GM23248 (cell line): ENCODE measurements around the gene PLXDC2. TPM values are rescaled to one million over a fixed set of nuclear protein-coding genes. Genes with fewer than 3 reads are reported as not detected.

ENCODE experiments used
- DNase-seq: peaks from one replicate; pipeline ENCODE4 v3.0.0-alpha.2; 2015
- H2AFZ ChIP-seq: fragments of 200-600 bp; sonication (generic); 2 replicates; pipeline ENCODE4 v1.6.1; 2016; ENCODE audit warnings: antibody characterized with exemption
- H3F3A ChIP-seq: fragments of 200-600 bp; sonication (generic); 2 replicates; pipeline ENCODE4 v1.6.1; 2016; ENCODE audit warnings: mild to moderate bottlenecking, antibody characterized with exemption, mixed run types; ENCODE audit not compliant: insufficient read depth
- H3K27ac ChIP-seq: fragments of 200-600 bp; sonication (generic); 2 replicates; pipeline ENCODE4 v1.5.1; 2016; ENCODE audit warnings: mild to moderate bottlenecking
- H3K27me3 ChIP-seq: fragments of 200-600 bp; sonication (generic); replicated peaks from 2 replicates; pipeline ENCODE4 v1.6.1; 2016; ENCODE audit warnings: mild to moderate bottlenecking; ENCODE audit not compliant: insufficient read depth
- H3K36me3 ChIP-seq: fragments of 200-600 bp; sonication (generic); 2 replicates; pipeline ENCODE4 v1.6.1; 2016; ENCODE audit warnings: low read depth, mild to moderate bottlenecking
- H3K4me1 ChIP-seq: fragments of 200-600 bp; sonication (generic); 2 replicates; pipeline ENCODE4 v1.6.1; 2016; ENCODE audit warnings: mild to moderate bottlenecking; ENCODE audit not compliant: insufficient read depth
- H3K4me2 ChIP-seq: fragments of 200-600 bp; sonication (generic); one replicate; pipeline ENCODE4 v1.6.1; 2016; ENCODE audit warnings: mild to moderate bottlenecking; ENCODE audit not compliant: unreplicated experiment
- H3K4me3 ChIP-seq: fragments of 200-600 bp; sonication (generic); 2 replicates; pipeline ENCODE4 v1.5.1; 2016; ENCODE audit warnings: mild to moderate bottlenecking
- H3K79me2 ChIP-seq: fragments of 200-600 bp; sonication (generic); 2 replicates; pipeline ENCODE4 v1.6.1; 2016; ENCODE audit warnings: mild to moderate bottlenecking; ENCODE audit not compliant: insufficient read depth
- H3K9ac ChIP-seq: fragments of 200-600 bp; sonication (generic); 2 replicates; pipeline ENCODE4 v1.6.1; 2016; ENCODE audit warnings: mild to moderate bottlenecking
- H3K9me2 ChIP-seq: fragments of 200-600 bp; sonication (generic); 2 replicates; pipeline ENCODE4 v1.6.1; 2016; ENCODE audit warnings: mixed run types, mild to moderate bottlenecking, moderate library complexity; ENCODE audit not compliant: insufficient read depth
- H3K9me3 ChIP-seq: fragments of 200-600 bp; sonication (generic); one replicate; pipeline ENCODE4 v1.6.1; 2017; ENCODE audit warnings: low read depth
- H4K20me1 ChIP-seq: fragments of 200-600 bp; sonication (generic); 2 replicates; pipeline ENCODE4 v1.6.0; 2016; ENCODE audit not compliant: insufficient read depth
- EZH2 ChIP-seq: fragments of 200-600 bp; sonication (generic); IDR thresholded peaks from 2 replicates; pipeline ENCODE4 v1.6.1; 2018; ENCODE audit warnings: antibody characterized with exemption, mild to moderate bottlenecking; ENCODE audit not compliant: insufficient read depth, poor library complexity, severe bottlenecking
- EZH2phosphoT487 ChIP-seq: fragments of 200-600 bp; sonication (generic); IDR thresholded peaks from 2 replicates; pipeline ENCODE4 v1.6.1; 2018; ENCODE audit warnings: antibody characterized with exemption, moderate library complexity, mild to moderate bottlenecking, low read depth; ENCODE audit not compliant: insufficient read depth
- WGBS, 2 experiments: methylation state at CpG; one replicate each; pipeline ENCODE4 v1.1.6; 2015 to 2017; ENCODE audit warnings: low lambda C conversion rate in 2 of 2, low coverage in 1 of 2; ENCODE audit errors: missing lambda C conversion rate in 2 of 2; 5-methylcytosine and 5-hydroxymethylcytosine counted together
- in situ Hi-C: fragments of 300-500 bp; cut with MboI; formaldehyde crosslinking; loops from 2 replicates; pipeline ENCODE4 v1.15.0; 2020
- polyA plus RNA-seq: library from polyadenylated mRNA; unstranded; fragments of >200 nt; fragmentation: Nextera tagmentation; extraction: Ambion mirVana; gene quantifications from 2 replicates; pipeline ENCODE4 v1.2.1, GENCODE V29; 2016
- total RNA-seq: library from RNA; depleted of rRNA; stranded (reverse); fragments of >200 nt; shearing (Covaris generic); gene quantifications from 2 replicates; pipeline ENCODE4 v1.2.3, GENCODE V29; 2014

PLXDC2 gene
- total and polyA plus RNA-seq, 2 experiments from 2014 or later, result 0.81 to 2.3 TPM

- H3K36me3 ChIP-seq, result no peaks in the 10 kb centered on the region
- no peak overlapping the region for H3K27ac ChIP-seq
- H3K4me2 ChIP-seq, result no peak overlapping the region
- H2AFZ ChIP-seq, result no peak overlapping the region
- no peak overlapping the region for H3K9ac ChIP-seq
- in situ Hi-C loops, result no loop called here
- DNase-seq, result no peak
- no peaks in the 10 kb centered on the region for H4K20me1 ChIP-seq
- no peaks in the 10 kb centered on the region for H3K27me3 ChIP-seq
- 55 to 59% methylated on average over 6 of the region's 6 CpGs for WGBS, 2 experiments
- H3K4me1 ChIP-seq, result no peaks in the 10 kb centered on the region
- no peaks in the 10 kb centered on the region for H3K79me2 ChIP-seq
- no peak overlapping the region for H3K4me3 ChIP-seq
- H3K9me3 ChIP-seq, result no peaks in the 10 kb centered on the region
- no peak for TF ChIP-seq EZH2
- no peak for TF ChIP-seq EZH2phosphoT487
- H3F3A ChIP-seq, result no peaks in the 10 kb centered on the region
- no peaks in the 10 kb centered on the region for H3K9me2 ChIP-seq
Measured at GRCh38 chr10:19891429-19891828, 75.2 kb downstream of the PLXDC2 start.

GRCh38 chr10:19892270-19892669 is 76.0 kb downstream of the PLXDC2 start:
- H3K36me3 ChIP-seq, result no peaks in the 10 kb centered on the region
- no peaks in the 10 kb centered on the region for H3F3A ChIP-seq
- H3K9ac ChIP-seq, result no peak overlapping the region
- H3K4me3 ChIP-seq, result no peak overlapping the region
- H3K4me2 ChIP-seq, result no peak overlapping the region
- no peak for TF ChIP-seq EZH2phosphoT487
- no peak for TF ChIP-seq EZH2
- H3K27me3 ChIP-seq, result no peaks in the 10 kb centered on the region
- no peaks in the 10 kb centered on the region for H3K4me1 ChIP-seq
- no peaks in the 10 kb centered on the region for H4K20me1 ChIP-seq
- H3K9me3 ChIP-seq, result no peaks in the 10 kb centered on the region
- no peak overlapping the region for H3K27ac ChIP-seq
- 39 to 55% methylated on average over 4 of the region's 4 CpGs for WGBS, 2 experiments
- in situ Hi-C loops, result no loop called here
- no peaks in the 10 kb centered on the region for H3K9me2 ChIP-seq
- no peaks in the 10 kb centered on the region for H3K79me2 ChIP-seq
- no peak overlapping the region for H2AFZ ChIP-seq
- DNase-seq, result no peak

- Histone ChIP-seq H4K20me1 (no peaks in the 10 kb centered on the region), H3K27ac (no peak overlapping the region), H3F3A (no peaks in the 10 kb centered on the region), H3K36me3 (no peaks in the 10 kb centered on the region), H3K4me3 (no peak overlapping the region), H2AFZ (no peak overlapping the region), H3K4me2 (no peak overlapping the region), H3K9me3 (no peaks in the 10 kb centered on the region), H3K79me2 (no peaks in the 10 kb centered on the region), H3K4me1 (no peaks in the 10 kb centered on the region), H3K9ac (no peak overlapping the region), H3K27me3 (no peaks in the 10 kb centered on the region), H3K9me2 (no peaks in the 10 kb centered on the region)
- TF ChIP-seq EZH2phosphoT487 (no peak), EZH2 (no peak)
- in situ Hi-C loops, result no loop called here
- DNase-seq, result no peak
- 36 to 41% methylated on average over 5 of the region's 5 CpGs for WGBS, 2 experiments
Measured at GRCh38 chr10:19892677-19893076, 76.4 kb downstream of the PLXDC2 start.

- no peaks in the 10 kb centered on the region for H3K9me3 ChIP-seq
- H3K36me3 ChIP-seq, result no peaks in the 10 kb centered on the region
- in situ Hi-C loops, result no loop called here
- H2AFZ ChIP-seq, result no peak overlapping the region
- H3K79me2 ChIP-seq, result no peaks in the 10 kb centered on the region
- H3K4me3 ChIP-seq, result no peak overlapping the region
- TF ChIP-seq EZH2phosphoT487, result no peak
- TF ChIP-seq EZH2, result no peak
- H3K9ac ChIP-seq, result no peak overlapping the region
- no peak overlapping the region for H3K4me2 ChIP-seq
- H3K27ac ChIP-seq, result no peak overlapping the region
- no peaks in the 10 kb centered on the region for H3K4me1 ChIP-seq
- 29 to 38% methylated on average over 3 of the region's 3 CpGs for WGBS, 2 experiments
- no peak for DNase-seq
- H3K27me3 ChIP-seq, result no peaks in the 10 kb centered on the region
- H3K9me2 ChIP-seq, result no peaks in the 10 kb centered on the region
- no peaks in the 10 kb centered on the region for H3F3A ChIP-seq
- H4K20me1 ChIP-seq, result no peaks in the 10 kb centered on the region
Measured at GRCh38 chr10:19895500-19895899, 79.3 kb downstream of the PLXDC2 start.

- Histone ChIP-seq H3K9me2 (no peaks in the 10 kb centered on the region), H3K27me3 (no peaks in the 10 kb centered on the region), H3K4me1 (no peaks in the 10 kb centered on the region), H3K4me3 (no peak overlapping the region), H3K79me2 (no peaks in the 10 kb centered on the region), H3K9ac (no peak overlapping the region), H3K4me2 (no peak overlapping the region), H3K9me3 (no peaks in the 10 kb centered on the region), H2AFZ (no peak overlapping the region), H3K36me3 (no peaks in the 10 kb centered on the region), H4K20me1 (no peaks in the 10 kb centered on the region), H3F3A (no peaks in the 10 kb centered on the region), H3K27ac (no peak overlapping the region)
- DNase-seq, result no peak
- TF ChIP-seq EZH2 (no peak), EZH2phosphoT487 (no peak)
- WGBS, 2 experiments, result 41 to 53% methylated on average over 2 of the region's 2 CpGs
- in situ Hi-C loops, result no loop called here
Measured at GRCh38 chr10:19902456-19902855, 86.2 kb downstream of the PLXDC2 start.
